ENCODE results near the gene DHRS7B.

The DHRS7B gene

DNA sequence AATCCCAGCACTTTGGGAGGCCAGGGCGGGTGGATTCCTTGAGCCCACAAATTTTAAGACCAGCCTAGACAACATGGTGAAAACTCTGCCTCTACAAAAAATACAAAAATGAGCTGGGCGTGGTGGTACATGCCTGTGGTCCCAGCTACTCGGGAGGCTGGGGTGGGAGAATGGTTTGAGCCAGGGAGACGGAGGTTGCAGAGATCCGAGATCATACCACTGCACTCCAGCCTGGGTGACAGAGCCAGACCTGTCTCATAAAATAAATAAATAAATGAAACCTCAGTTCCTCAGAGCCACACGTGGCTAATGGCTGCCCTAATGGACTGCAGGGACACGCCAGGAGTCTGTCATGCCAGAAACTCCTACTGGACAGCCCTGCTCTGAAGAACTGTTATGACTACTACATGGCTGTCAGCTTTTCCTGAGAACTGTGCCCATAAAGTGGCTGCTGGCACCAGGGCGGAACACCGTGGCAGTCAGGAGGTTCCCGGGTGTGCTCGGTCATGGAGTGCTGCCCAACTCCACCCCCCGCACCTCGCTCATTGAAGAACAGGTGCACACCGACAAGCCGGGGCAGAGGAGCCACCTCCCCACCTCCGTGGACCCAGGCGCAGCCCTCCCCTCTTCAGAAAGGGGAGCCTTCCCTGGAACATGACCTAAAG, 82.9 kb downstream of the DHRS7B start:
- peak overlapping the region; percentile 20 for H3K27ac ChIP-seq
- TF ChIP-seq, protein P1, sequence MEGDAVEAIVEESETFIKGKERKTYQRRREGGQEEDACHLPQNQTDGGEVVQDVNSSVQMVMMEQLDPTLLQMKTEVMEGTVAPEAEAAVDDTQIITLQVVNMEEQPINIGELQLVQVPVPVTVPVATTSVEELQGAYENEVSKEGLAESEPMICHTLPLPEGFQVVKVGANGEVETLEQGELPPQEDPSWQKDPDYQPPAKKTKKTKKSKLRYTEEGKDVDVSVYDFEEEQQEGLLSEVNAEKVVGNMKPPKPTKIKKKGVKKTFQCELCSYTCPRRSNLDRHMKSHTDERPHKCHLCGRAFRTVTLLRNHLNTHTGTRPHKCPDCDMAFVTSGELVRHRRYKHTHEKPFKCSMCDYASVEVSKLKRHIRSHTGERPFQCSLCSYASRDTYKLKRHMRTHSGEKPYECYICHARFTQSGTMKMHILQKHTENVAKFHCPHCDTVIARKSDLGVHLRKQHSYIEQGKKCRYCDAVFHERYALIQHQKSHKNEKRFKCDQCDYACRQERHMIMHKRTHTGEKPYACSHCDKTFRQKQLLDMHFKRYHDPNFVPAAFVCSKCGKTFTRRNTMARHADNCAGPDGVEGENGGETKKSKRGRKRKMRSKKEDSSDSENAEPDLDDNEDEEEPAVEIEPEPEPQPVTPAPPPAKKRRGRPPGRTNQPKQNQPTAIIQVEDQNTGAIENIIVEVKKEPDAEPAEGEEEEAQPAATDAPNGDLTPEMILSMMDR (conservative IDR thresholded peaks at IDR 0.05; ENCODE audit: low read depth): no peak
- ChIA-PET CTCF (no interaction called here), POLR2A (ENCODE audit: low non-redundant PET) (no interaction called here)
- DNase-seq (ENCODE audit: low spot score): no peak

DNA sequence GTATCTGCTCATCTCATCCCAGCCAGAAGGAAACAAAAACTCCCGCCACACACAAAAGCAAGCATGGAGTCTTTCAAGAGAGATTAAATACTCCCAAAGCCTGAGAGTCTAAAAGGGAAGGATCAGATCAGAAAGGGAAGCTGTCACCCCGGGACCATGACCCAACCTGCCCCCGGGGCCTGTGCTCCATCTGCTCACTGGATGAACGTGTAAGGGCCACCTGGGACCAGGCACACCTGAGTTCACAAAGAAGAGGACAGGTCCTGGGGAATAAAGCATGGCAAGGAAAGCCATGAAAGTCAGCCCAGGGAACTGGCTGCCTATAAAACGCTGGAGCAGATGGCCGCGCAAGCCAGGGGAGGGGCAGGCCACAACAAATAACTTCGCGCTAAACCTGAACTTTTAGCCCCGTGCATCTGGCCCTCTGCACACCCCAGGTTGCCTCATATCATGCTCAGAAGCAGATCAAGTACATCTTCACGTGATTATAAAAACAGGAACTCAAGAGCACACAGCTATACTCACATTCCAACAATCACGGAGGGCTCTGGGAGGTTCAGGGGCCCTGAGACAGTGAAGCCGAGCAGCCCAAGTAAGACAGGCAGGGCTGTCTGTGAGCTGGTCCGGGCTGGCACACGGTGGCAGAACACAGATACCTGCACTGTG, 83.8 kb downstream of the DHRS7B start:
- H3K27ac ChIP-seq: peak overlapping the region; percentile 20
- DNase-seq (ENCODE audit: low spot score): no peak
- TF ChIP-seq, protein P1 (conservative IDR thresholded peaks at IDR 0.05; ENCODE audit: low read depth): no peak
- CTCF ChIA-PET: no interaction called here
- POLR2A ChIA-PET (ENCODE audit: low non-redundant PET): no interaction called here

DNA sequence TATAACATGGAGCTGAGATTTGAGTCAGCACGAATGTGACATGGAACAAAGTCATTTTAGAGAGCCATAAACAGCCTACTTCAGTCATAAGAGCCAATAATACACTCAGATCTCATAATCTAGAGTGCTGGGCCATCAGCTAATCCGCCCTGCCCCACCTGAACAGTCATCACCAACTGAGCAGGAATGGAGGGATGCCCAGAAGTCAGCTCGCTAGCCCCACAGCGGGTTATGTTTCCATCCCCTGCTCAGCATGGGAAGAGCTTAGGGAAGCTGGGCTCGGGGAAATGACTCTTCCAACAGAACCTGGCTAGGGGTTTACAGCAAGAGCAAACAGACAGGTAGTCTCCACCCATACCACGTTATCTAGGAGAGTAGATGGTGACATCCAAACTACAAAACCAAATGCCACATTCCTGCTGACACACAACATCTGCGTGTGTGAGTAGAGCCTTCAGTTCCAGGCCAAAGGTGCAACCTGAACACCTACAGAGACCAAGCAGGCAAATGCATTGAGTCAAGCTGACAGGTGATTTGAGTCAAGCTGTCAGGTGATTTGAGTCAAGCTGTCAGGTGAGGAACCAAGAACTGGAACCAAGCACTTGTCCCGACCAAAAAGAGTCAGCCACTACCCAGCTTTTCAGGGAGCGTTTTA, 85.2 kb downstream of the DHRS7B start:
- POLR2A ChIA-PET (ENCODE audit: low non-redundant PET): no interaction called here
- TF ChIP-seq, protein P1 (conservative IDR thresholded peaks at IDR 0.05; ENCODE audit: low read depth): no peak
- no peak overlapping the region for H3K27ac ChIP-seq
- no peak for DNase-seq (ENCODE audit: low spot score)
- CTCF ChIA-PET: no interaction called here

DNA sequence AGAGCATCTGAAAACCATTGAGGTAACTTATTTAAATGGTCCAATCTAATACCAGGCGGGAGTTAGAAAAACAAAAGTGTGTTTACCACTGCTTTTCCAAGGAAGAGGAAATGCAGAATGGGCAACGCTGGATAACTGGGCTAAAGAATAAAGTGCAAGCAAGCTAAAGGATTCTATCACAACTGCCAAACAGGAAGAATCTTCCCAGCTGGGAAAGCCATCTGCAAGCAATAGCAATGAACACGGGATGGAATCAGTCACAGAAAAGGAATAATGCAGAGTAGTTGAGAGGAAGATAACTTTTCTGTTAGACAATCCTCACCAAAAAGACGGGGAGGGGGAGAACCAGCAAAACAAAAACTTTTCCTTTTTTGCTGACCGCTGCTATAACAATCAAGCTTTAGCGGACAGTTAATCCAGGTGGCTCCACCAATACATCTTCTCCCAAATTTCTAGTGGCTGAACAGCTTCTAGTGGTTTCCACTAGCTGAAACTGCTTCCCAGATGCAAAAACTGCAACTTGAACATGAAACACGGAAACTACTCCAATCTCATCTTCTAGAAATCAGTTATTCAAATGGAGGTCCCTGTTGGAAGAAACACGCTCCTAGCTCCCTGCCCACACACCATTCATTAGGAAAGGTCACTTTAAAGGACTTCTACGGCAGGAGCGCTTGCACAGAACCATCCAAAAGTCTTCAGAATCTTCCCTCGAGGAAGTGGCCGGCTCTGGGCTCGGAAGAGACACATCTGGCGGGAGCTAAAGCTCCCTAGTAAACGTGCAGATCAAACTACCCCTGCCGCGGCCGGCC, 86.3 kb downstream of the DHRS7B start:
- ChIA-PET CTCF (interaction anchor here (0.6 to 1.7 kb wide), 3 partner anchors 21 to 95 kb away, joined by 3 to 7 read pairs (median 4); no protein-coding TSS in a partner anchor), POLR2A (ENCODE audit: low non-redundant PET) (no interaction called here)
- DNase-seq (ENCODE audit: low spot score): no peak
- H3K27ac ChIP-seq: peak overlapping the region; percentile 95
- TF ChIP-seq, protein P1 (conservative IDR thresholded peaks at IDR 0.05; ENCODE audit: low read depth): no peak

DNA sequence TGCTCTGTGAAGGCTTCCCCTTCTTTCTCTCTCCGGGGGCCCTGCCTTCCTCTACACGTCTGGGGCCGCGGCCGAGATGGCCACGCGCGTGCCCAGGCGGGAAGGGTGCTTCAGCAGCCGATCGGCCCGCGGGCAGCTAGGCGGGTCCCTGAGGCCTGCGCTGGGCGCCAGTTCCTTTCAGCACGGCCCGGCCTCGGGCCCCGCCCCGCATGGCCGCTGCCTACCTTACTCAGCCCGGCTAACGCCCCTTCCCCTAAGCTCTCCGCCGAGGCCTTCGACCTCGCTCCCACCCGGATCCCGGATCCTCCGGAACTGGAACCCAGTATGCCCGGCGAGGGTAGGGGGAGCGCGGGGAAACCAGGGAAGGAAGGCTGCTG, 86.9 kb downstream of the DHRS7B start:
- TF ChIP-seq, protein P1 (conservative IDR thresholded peaks at IDR 0.05; ENCODE audit: low read depth): no peak
- POLR2A ChIA-PET (ENCODE audit: low non-redundant PET): no interaction called here
- DNase-seq (ENCODE audit: low spot score): no peak
- H3K27ac ChIP-seq: peak overlapping the region; percentile 95
- CTCF ChIA-PET: interaction anchor here (0.6 to 1.7 kb wide), 2 partner anchors 94 to 95 kb away, joined by 4 to 7 read pairs; no protein-coding TSS in a partner anchor
